WTC11 (cell line): ENCODE measurements around the gene CAMK2B. TPM values are rescaled to one million over a fixed set of nuclear protein-coding genes. Genes with fewer than 3 reads are reported as not detected.

ENCODE experiments used
- ATAC-seq: fragments of 200-7000 bp; cut with Tn5 transposase; 2 replicates; pipeline ENCODE4 v1.10.0; 2021; ENCODE audit warnings: mild to moderate bottlenecking, moderate library complexity
- CTCF ChIA-PET: fragments of 300-600 bp; sonication (Branson Sonifier 250); formaldehyde crosslinking; loops from one replicate; lab custom pipeline; 2021; ENCODE audit warnings: antibody characterized with exemption; lab: Charles Lee
- POLR2A ChIA-PET: fragments of 350-600 bp; sonication (Branson Sonifier 250); formaldehyde crosslinking; loops from one replicate; lab custom pipeline; 2021; ENCODE audit warnings: antibody characterized with exemption; lab: Charles Lee
- DNase-seq: peaks from one replicate; pipeline ENCODE4 v3.0.0; 2021; ENCODE audit warnings: low spot score
- H3K27ac Mint-ChIP-seq: 2 replicates; pipeline ENCODE4 v1.8.0; 2021; ENCODE audit warnings: mixed read lengths
- H3K27me3 Mint-ChIP-seq: 2 replicates; pipeline ENCODE4 v1.8.0; 2021; ENCODE audit warnings: low read depth, mild to moderate bottlenecking, moderate library complexity, mixed read lengths
- H3K36me3 Mint-ChIP-seq: 2 replicates; pipeline ENCODE4 v1.8.0; 2021; ENCODE audit warnings: mixed read lengths
- H3K4me1 Mint-ChIP-seq: 2 replicates; pipeline ENCODE4 v1.8.0; 2022; ENCODE audit warnings: mixed read lengths
- H3K4me3 Mint-ChIP-seq: 2 replicates; pipeline ENCODE4 v1.8.0; 2021; ENCODE audit warnings: mild to moderate bottlenecking, moderate library complexity, mixed read lengths
- H3K9me3 Mint-ChIP-seq: 2 replicates; pipeline ENCODE4 v1.8.0; 2021; ENCODE audit warnings: mixed read lengths
- ATF1 ChIP-seq: sonication (generic); formaldehyde crosslinking; IDR thresholded peaks from 2 replicates; pipeline ENCODE4 v1.8.1; 2023; ENCODE audit warnings: mild to moderate bottlenecking, moderate library complexity, missing genetic modification reagents
- ELF4 ChIP-seq: sonication (generic); formaldehyde crosslinking; IDR thresholded peaks from 2 replicates; pipeline ENCODE4 v1.8.1; 2022; ENCODE audit warnings: low read depth, mild to moderate bottlenecking, moderate library complexity, missing genetic modification reagents
- ESRRA ChIP-seq: sonication (generic); formaldehyde crosslinking; IDR thresholded peaks from 2 replicates; pipeline ENCODE4 v1.8.1; 2022; ENCODE audit warnings: mild to moderate bottlenecking, missing genetic modification reagents, borderline replicate concordance
- ETV6 ChIP-seq: sonication (generic); formaldehyde crosslinking; IDR thresholded peaks from 2 replicates; pipeline ENCODE4 v1.8.1; 2022; ENCODE audit warnings: mild to moderate bottlenecking, missing genetic modification reagents
- JUN ChIP-seq: sonication (generic); formaldehyde crosslinking; IDR thresholded peaks from 2 replicates; pipeline ENCODE4 v1.8.0; 2023; ENCODE audit warnings: mild to moderate bottlenecking, missing genetic modification reagents
- KAT7 ChIP-seq: sonication (generic); formaldehyde crosslinking; IDR thresholded peaks from 2 replicates; pipeline ENCODE4 v1.8.1; 2023; ENCODE audit warnings: missing genetic modification reagents, mild to moderate bottlenecking, borderline replicate concordance
- NR3C1 ChIP-seq: sonication (generic); formaldehyde crosslinking; conservative IDR thresholded peaks from 2 replicates; pipeline ENCODE4 v1.8.1; 2023; ENCODE audit warnings: low read depth, mild to moderate bottlenecking, missing genetic modification reagents
- PRRX2 ChIP-seq: fragments of 250-450 bp; sonication (Bioruptor Pico); IDR thresholded peaks from 2 replicates; pipeline ENCODE4 v1.8.0; 2021; ENCODE audit warnings: mild to moderate bottlenecking
- TEAD1 ChIP-seq: sonication (generic); formaldehyde crosslinking; IDR thresholded peaks from 2 replicates; pipeline ENCODE4 v1.8.0; 2022; ENCODE audit warnings: mild to moderate bottlenecking, missing genetic modification reagents
- TEAD4 ChIP-seq: sonication (generic); formaldehyde crosslinking; IDR thresholded peaks from 2 replicates; pipeline ENCODE4 v1.8.0; 2022; ENCODE audit warnings: mild to moderate bottlenecking, missing genetic modification reagents
- ZBTB21 ChIP-seq: sonication (generic); formaldehyde crosslinking; IDR thresholded peaks from 2 replicates; pipeline ENCODE4 v1.8.1; 2023; ENCODE audit warnings: mild to moderate bottlenecking, missing genetic modification reagents, borderline replicate concordance
- ZNF121 ChIP-seq: sonication (generic); formaldehyde crosslinking; IDR thresholded peaks from 2 replicates; pipeline ENCODE4 v1.8.0; 2023; ENCODE audit warnings: missing genetic modification reagents
- ZNF138 ChIP-seq: sonication (generic); formaldehyde crosslinking; conservative IDR thresholded peaks from 2 replicates; pipeline ENCODE4 v1.8.1; 2022; ENCODE audit warnings: mild to moderate bottlenecking, moderate library complexity, missing genetic modification reagents
- ZNF263 ChIP-seq: sonication (generic); formaldehyde crosslinking; IDR thresholded peaks from 2 replicates; pipeline ENCODE4 v1.8.1; 2022; ENCODE audit warnings: low read depth, mild to moderate bottlenecking, moderate library complexity, missing genetic modification reagents
- ZNF671 ChIP-seq: fragments of 250-450 bp; sonication (Bioruptor Pico); IDR thresholded peaks from 2 replicates; pipeline ENCODE4 v1.8.0; 2021; ENCODE audit warnings: mild to moderate bottlenecking
- total RNA-seq: library from RNA; stranded (reverse); gene quantifications from 3 replicates; pipeline ENCODE4 v1.2.3, GENCODE V29; 2021
- TF ChIP-seq, protein P1 (sequence below): sonication (generic); formaldehyde crosslinking; IDR thresholded peaks from 2 replicates; pipeline ENCODE4 v1.8.1; 2022; ENCODE audit warnings: low read depth, mild to moderate bottlenecking, moderate library complexity, missing genetic modification reagents, borderline replicate concordance
- TF ChIP-seq, protein P2 (sequence below): sonication (generic); formaldehyde crosslinking; IDR thresholded peaks from 2 replicates; pipeline ENCODE4 v1.8.0; 2022; ENCODE audit warnings: missing genetic modification reagents
- TF ChIP-seq, protein P3 (sequence below): sonication (generic); formaldehyde crosslinking; IDR thresholded peaks from 2 replicates; pipeline ENCODE4 v1.8.1; 2023; ENCODE audit warnings: mild to moderate bottlenecking, missing genetic modification reagents, borderline replicate concordance
- TF ChIP-seq, protein P4 (sequence below): sonication (generic); formaldehyde crosslinking; IDR thresholded peaks from 2 replicates; pipeline ENCODE4 v1.8.1; 2022; ENCODE audit warnings: mild to moderate bottlenecking, missing genetic modification reagents, moderate library complexity, borderline replicate concordance
- TF ChIP-seq, protein P5 (sequence below): sonication (generic); formaldehyde crosslinking; IDR thresholded peaks from 2 replicates; pipeline ENCODE4 v1.8.1; 2022; ENCODE audit warnings: mild to moderate bottlenecking, moderate library complexity, missing genetic modification reagents

CAMK2B gene
- total RNA-seq, 1 experiment from 2014 or later = 0.44 TPM

DNA sequence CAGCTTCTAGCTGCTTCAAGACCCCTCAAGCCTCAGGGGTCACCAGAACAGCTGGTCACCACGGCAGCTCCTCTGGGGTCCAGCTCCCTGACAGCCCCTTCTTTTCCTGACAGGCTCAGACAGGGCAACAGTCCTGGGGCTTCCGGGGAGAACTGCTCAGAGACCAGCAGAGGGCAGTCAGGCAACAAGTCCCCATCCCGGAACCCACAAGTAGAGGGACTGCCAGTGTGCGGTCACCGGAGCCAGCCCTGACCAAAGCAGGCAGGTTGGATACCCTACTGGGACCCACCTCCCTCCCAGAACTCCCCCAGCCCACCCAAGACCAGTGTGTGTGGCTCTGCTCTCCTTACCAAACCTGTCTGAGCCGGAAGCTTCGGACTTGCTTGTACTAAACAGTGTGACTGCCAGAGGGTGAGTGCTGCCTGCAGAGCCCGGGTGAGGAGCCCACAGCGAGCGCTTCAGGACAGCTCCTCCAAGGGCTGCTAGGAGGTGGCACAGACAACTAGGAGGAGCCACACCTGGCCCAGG is 84.3 kb downstream of the CAMK2B start:
- Mint-ChIP-seq H3K27ac (no peak overlapping the region), H3K36me3 (no peaks in the 10 kb centered on the region), H3K27me3 (no peaks in the 10 kb centered on the region; the same call in 1 of the 2 replicates), H3K4me1 (no peaks in the 10 kb centered on the region), H3K9me3 (no peaks in the 10 kb centered on the region), H3K4me3 (no peak overlapping the region)
- CTCF ChIA-PET = interaction anchor here (0.6 to 3.1 kb wide), 54 partner anchors 8 to 874 kb away, joined by 3 to 28 read pairs (median 4); partner anchors contain the start of genes NUDCD3, POLD2 and YKT6
- peak; percentile 89 for ATAC-seq
- DNase-seq = peak; percentile 77
- POLR2A ChIA-PET = no interaction called here
- TF ChIP-seq KAT7 (CRISPR knock-in tag) (no peak), TEAD1 (CRISPR knock-in tag) (no peak), NR3C1 (CRISPR knock-in tag) (no peak), ZNF263 (CRISPR knock-in tag) (no peak), JUN (CRISPR knock-in tag) (no peak), ZNF121 (CRISPR knock-in tag) (no peak), ZNF138 (CRISPR knock-in tag) (no peak), ZBTB21 (no peak), ATF1 (CRISPR knock-in tag) (no peak), ZNF671 (CRISPR knock-in tag) (no peak), PRRX2 (CRISPR knock-in tag) (no peak)
- TF ChIP-seq, protein P1, sequence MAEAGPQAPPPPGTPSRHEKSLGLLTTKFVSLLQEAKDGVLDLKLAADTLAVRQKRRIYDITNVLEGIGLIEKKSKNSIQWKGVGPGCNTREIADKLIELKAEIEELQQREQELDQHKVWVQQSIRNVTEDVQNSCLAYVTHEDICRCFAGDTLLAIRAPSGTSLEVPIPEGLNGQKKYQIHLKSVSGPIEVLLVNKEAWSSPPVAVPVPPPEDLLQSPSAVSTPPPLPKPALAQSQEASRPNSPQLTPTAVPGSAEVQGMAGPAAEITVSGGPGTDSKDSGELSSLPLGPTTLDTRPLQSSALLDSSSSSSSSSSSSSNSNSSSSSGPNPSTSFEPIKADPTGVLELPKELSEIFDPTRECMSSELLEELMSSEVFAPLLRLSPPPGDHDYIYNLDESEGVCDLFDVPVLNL (CRISPR knock-in tag) = no peak
- TF ChIP-seq, protein P2, sequence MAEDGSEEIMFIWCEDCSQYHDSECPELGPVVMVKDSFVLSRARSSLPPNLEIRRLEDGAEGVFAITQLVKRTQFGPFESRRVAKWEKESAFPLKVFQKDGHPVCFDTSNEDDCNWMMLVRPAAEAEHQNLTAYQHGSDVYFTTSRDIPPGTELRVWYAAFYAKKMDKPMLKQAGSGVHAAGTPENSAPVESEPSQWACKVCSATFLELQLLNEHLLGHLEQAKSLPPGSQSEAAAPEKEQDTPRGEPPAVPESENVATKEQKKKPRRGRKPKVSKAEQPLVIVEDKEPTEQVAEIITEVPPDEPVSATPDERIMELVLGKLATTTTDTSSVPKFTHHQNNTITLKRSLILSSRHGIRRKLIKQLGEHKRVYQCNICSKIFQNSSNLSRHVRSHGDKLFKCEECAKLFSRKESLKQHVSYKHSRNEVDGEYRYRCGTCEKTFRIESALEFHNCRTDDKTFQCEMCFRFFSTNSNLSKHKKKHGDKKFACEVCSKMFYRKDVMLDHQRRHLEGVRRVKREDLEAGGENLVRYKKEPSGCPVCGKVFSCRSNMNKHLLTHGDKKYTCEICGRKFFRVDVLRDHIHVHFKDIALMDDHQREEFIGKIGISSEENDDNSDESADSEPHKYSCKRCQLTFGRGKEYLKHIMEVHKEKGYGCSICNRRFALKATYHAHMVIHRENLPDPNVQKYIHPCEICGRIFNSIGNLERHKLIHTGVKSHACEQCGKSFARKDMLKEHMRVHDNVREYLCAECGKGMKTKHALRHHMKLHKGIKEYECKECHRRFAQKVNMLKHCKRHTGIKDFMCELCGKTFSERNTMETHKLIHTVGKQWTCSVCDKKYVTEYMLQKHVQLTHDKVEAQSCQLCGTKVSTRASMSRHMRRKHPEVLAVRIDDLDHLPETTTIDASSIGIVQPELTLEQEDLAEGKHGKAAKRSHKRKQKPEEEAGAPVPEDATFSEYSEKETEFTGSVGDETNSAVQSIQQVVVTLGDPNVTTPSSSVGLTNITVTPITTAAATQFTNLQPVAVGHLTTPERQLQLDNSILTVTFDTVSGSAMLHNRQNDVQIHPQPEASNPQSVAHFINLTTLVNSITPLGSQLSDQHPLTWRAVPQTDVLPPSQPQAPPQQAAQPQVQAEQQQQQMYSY (CRISPR knock-in tag) = no peak
- TF ChIP-seq, protein P3, sequence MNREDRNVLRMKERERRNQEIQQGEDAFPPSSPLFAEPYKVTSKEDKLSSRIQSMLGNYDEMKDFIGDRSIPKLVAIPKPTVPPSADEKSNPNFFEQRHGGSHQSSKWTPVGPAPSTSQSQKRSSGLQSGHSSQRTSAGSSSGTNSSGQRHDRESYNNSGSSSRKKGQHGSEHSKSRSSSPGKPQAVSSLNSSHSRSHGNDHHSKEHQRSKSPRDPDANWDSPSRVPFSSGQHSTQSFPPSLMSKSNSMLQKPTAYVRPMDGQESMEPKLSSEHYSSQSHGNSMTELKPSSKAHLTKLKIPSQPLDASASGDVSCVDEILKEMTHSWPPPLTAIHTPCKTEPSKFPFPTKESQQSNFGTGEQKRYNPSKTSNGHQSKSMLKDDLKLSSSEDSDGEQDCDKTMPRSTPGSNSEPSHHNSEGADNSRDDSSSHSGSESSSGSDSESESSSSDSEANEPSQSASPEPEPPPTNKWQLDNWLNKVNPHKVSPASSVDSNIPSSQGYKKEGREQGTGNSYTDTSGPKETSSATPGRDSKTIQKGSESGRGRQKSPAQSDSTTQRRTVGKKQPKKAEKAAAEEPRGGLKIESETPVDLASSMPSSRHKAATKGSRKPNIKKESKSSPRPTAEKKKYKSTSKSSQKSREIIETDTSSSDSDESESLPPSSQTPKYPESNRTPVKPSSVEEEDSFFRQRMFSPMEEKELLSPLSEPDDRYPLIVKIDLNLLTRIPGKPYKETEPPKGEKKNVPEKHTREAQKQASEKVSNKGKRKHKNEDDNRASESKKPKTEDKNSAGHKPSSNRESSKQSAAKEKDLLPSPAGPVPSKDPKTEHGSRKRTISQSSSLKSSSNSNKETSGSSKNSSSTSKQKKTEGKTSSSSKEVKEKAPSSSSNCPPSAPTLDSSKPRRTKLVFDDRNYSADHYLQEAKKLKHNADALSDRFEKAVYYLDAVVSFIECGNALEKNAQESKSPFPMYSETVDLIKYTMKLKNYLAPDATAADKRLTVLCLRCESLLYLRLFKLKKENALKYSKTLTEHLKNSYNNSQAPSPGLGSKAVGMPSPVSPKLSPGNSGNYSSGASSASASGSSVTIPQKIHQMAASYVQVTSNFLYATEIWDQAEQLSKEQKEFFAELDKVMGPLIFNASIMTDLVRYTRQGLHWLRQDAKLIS (CRISPR knock-in tag) = no peak
- TF ChIP-seq, protein P4, sequence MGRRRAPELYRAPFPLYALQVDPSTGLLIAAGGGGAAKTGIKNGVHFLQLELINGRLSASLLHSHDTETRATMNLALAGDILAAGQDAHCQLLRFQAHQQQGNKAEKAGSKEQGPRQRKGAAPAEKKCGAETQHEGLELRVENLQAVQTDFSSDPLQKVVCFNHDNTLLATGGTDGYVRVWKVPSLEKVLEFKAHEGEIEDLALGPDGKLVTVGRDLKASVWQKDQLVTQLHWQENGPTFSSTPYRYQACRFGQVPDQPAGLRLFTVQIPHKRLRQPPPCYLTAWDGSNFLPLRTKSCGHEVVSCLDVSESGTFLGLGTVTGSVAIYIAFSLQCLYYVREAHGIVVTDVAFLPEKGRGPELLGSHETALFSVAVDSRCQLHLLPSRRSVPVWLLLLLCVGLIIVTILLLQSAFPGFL (CRISPR knock-in tag) = no peak

DNA sequence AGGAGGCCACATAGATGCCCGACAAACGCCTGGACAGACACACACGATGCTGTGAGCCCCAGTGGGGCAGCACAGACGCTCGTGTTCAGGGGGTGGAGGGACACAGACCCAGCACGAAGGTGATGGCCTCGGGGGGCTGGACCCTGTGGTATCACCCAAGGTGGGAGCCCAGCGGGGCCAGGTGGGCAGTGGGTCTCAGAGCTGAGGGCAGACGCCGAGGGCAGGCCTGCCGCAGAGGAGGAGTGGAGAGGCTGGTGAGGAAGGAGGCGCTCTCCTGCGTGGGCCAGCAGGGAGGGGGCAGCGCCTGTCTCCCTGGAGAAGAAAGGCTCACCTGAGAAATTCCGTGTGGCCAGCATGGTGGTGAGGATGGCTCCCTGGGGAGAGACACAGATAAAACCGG is 85.0 kb downstream of the CAMK2B start:
- CTCF ChIA-PET = interaction anchor here (0.6 to 3.1 kb wide), 52 partner anchors 8 to 875 kb away, joined by 3 to 28 read pairs (median 4); partner anchors contain the start of genes NUDCD3 and POLD2
- H3K27ac Mint-ChIP-seq = no peak overlapping the region
- H3K36me3 Mint-ChIP-seq = no peaks in the 10 kb centered on the region
- TF ChIP-seq ETV6 (CRISPR knock-in tag) (no peak), ELF4 (CRISPR knock-in tag) (no peak), TEAD4 (CRISPR knock-in tag) (no peak), ESRRA (no peak)
- TF ChIP-seq, protein P5, sequence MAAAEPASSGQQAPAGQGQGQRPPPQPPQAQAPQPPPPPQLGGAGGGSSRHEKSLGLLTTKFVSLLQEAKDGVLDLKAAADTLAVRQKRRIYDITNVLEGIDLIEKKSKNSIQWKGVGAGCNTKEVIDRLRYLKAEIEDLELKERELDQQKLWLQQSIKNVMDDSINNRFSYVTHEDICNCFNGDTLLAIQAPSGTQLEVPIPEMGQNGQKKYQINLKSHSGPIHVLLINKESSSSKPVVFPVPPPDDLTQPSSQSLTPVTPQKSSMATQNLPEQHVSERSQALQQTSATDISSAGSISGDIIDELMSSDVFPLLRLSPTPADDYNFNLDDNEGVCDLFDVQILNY (CRISPR knock-in tag) = no peak
- no peak for DNase-seq
- no peaks in the 10 kb centered on the region; the same call in 1 of the 2 replicates for H3K27me3 Mint-ChIP-seq
- H3K4me1 Mint-ChIP-seq = no peaks in the 10 kb centered on the region
- H3K4me3 Mint-ChIP-seq = no peak overlapping the region
- H3K9me3 Mint-ChIP-seq = no peaks in the 10 kb centered on the region
- ATAC-seq = no peak
- POLR2A ChIA-PET = no interaction called here
